GM19043 (cell line): Measurements from ENCODE around the gene SIRT7.
A peak's percentile ranks its signal among the peaks of the same experiment; 100 is the strongest.
"Not testable (repeated sequence)": the region's sequence is repeated elsewhere in the genome, so short reads cannot be mapped to it uniquely, and the experiment has no call there.

Experiments used
- ATAC-seq: cut with Tn5 transposase; IDR thresholded peaks from one replicate; pipeline ENCODE4 v1.9.1; 2021; ENCODE audit warnings: low read depth; ENCODE audit not compliant: unreplicated experiment

Gene SIRT7

DNA sequence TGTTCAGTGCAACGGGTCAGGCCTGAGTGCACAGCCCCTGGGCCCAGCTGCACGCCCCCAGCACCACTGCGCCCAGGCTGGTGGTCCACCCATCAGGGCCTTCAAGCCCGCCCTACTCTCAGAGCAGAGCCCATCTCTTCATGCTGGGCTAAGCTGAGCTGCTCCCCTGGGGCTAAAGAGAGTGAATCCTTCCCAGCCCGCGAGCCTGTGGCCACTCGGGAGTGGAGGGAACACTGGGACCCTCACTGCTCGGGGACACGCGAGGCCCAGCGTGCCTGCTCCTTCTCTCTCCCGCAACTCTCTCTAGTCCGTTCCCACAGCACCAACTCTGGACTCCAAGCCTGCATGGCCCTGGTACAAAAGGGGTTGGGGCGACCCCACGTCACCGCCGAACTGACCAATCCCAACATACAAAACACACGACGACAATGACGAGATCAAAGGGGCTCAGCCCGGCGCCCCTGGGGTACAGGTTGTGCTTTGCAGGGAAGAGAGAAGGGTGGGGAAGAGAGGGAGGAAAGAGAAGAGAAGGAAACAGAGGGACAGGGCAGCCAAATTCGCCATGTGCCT is 4.1 kb upstream of the SIRT7 start:
- ATAC-seq, result no peak

DNA sequence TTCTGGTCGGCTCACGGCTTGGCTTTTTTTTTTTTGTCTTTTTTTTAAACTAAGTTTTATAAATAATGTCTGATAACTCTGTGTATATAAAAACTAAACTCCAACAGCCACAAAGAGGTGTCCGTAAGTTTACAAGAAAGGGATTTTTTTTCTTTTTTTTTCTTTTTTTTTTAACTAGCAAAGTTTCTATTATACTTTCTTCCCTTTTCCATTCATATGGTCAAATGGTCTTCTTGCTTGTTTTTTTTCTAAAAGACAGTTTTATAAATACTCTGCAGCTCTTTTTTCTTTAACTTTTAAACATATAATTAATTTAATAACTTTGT is 3.5 kb upstream of the SIRT7 start:
- no peak for ATAC-seq

DNA sequence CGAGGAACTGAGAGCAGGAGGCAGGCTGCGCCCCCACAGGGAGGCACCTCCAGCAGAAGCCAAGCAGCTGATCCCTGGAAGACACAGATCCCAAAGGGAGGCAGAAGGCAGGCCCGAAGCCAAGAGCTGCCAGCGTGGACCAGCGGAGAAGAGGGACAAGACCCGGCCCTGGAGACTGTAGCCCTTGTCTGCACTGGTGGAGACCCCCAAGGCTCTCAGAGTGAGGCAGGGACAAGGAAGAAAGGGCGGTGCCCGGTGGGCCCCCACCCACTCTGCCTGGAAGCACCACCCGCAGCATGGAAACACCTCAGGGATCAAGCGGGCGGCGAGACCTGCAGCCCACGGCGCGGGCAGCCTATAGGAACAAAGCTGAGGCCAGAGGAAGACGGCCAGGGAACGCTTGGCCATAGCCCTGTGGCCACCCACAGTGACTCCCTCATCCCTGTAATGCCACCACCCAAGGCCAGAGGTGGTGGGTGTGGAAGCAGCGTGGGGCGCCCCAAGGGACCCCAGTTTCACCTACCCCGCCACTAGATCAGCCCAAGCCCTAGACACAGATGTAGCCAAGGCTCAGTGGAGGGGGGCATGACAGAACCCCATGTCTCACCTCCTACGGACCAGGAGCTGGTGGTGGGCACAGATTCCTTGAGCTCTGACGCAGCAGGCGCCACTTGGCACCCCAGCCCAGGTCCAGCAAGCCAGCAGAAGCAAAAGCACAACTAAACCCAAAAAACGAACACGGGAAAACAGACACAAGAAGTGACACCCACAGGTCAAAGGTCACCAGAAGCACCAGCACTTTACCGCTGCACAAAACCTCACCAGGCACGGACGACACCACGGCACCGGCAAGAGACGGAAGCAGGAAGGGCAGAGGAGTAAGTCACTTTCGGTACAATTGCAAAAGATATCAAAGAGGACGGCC is 2.9 kb upstream of the SIRT7 start:
- ATAC-seq, result no peak

DNA sequence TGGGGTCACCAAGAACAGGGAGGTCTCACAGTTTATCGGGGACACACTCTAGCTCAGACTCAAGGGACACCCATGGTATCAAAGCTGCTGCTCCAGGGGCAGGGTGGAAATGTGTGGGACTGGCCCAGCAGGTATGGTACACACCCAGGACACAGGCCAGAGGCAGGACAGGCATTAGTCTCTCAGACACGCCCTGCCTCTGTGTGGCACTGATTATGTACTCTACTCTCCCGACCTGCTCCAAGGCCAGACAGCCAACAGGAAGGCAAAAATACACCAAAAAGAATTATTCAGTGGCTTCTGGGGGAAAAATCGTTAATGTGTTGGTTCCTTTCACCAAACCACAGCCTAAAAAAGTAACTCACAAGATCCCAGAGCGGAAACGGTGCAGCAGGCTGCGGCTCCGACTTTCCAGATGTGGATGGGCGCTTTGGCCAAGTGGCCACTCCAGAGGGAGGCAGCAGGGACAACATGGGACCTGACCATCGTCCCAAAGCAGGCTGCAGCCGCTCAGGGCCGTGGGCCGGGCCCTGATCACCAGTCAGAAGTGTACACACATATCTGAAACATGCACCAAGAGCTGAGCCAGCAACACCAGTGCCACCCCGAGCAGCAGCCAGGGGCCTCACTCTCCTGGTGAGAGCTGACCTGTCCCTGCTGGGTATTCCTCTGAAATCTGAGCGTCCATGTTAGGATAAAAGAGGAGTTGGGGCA is 1.0 kb upstream of the SIRT7 start:
- ATAC-seq, result no peak

DNA sequence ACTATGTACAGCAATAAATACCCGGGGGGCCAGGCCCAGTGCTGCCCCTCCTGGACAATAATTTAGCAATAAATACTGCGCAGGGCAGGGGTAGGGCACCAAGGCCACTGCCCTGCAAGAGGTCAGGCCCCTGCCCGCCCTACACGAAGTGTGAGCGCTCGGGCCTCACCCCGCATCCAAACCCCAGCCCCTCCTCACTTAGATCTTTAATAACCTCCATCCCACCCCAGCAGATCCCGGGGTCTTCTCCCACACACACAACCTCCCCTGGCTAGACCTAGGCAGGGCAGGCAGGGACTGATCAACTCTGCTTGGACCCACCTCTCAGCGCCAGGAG is 325 bp upstream of the SIRT7 start:
- not testable (repeated sequence) for ATAC-seq

DNA sequence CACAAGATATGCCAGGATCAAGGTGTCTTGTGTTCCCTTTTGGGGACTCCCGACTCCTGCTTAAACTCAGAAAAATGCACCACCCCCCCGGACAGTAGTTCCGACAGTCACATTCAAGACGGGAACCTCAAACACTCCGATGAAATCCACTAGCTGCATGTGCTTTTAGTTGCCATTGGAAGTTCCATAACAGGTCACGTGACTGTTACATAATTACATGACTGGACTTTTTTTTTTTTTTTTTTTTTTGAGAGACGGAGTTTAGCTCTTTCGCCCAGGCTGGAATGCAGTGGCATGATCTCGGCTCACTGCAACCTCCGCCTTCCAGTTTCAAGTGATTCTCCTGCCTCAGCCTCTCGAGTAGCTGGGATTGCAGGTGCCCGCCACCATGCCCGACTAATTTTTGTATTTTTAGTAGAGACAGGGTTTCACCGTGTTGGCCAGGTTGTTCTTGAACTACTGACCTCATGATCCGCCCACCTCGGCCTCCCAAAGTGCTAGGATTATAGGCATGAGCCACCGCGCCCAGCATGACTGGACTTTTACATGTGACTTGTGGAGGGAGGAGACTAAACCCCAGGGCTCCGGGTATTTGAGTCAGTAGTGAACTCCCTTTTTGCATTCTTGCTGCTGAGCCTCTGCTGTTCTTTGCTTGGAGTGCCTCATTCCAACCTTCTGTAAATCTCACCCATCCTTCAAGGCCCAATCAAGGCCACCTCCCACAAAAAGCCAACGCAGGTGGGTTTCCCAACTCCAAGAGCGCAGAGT is 1.6 kb downstream of the SIRT7 start:
- ATAC-seq, result no peak

DNA sequence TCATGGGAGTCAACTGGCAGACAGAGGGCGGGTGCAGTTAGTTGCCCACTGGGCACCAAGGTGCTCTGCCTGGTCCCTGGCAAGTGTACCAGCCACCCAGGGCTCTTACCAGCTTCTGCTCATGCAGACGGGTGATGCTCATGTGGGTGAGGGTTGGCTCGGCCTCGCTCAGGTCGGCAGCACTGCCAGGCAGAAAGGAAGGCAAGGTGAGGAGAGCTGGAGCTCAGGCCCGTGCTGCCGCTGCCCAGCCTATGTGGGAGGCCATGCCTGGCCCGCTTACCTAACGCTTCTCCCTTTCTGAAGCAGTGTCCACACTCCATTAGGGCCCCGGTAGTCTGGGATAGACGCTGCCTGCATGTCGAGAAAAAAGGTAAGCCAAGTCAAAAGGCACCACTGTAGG is 2.6 kb downstream of the SIRT7 start:
- ATAC-seq, result no peak

DNA sequence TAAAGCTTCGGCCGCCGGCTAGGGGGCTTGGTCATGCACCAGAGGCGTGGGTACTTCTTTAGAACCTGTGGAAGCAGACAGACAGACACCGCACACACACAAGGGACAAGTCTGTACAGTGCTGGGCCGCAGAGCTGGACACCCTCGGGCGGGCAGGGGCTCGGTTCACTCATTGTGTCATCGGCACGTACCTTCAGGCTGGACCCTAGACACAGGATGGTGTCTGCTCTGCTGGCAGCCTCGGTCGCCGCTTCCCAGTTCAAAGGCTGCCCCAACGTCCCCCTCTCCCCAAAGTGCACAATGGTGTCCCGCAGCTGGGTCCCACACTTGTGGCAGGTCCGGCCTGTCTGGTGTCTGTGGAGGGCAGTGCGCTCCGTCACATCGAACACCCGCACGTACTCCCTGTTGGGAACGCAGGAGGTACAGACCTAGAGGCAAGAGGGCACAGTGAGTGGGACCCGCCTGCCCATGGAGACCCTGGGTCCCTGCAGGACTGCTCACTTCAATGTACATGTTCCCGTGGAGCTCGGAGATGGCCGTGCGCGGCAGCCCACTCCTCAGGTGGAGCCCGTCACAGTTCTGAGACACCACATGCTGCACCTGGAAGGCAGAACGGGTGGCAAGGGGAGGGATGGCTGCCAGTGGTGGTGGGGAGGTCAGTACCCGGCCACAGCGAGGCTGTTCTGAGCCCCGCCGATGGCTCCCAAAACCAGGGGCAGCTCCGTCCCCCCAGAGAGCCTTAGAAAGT is 3.7 kb downstream of the SIRT7 start:
- no peak for ATAC-seq

DNA sequence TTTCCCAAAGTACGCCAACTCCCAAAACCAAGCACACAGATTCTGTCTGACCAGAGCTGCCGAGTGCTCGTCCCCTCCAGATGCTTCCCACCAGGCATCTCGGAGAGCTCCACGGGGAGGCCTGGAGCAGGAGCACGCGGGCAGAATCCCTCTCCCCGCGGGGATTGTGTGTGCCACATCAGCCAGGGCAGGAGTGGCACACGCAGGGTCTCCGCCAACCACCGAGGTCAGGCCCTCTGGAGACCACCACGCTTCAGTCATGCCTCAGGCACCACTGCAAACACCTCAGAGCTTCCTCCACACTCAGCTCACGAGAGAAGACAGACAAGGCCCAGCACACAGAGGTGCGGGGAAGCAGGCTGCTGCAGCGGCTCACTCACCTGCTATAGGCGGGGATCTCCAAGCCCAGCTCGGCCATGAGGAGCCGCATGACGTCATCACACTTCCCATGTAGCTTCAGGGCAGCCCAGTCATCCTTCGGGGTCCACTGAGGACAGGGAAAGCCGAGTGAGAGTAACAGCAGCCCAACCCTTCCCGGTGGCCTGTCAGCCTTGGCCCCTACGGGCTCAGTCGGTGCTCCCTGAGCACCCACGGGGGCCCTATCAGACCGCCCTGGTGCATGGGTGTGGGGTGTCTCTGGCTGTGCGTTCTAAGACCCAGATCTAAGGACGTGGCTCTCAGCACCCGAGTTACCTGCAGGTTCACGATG is 4.4 kb downstream of the SIRT7 start:
- no peak for ATAC-seq

DNA sequence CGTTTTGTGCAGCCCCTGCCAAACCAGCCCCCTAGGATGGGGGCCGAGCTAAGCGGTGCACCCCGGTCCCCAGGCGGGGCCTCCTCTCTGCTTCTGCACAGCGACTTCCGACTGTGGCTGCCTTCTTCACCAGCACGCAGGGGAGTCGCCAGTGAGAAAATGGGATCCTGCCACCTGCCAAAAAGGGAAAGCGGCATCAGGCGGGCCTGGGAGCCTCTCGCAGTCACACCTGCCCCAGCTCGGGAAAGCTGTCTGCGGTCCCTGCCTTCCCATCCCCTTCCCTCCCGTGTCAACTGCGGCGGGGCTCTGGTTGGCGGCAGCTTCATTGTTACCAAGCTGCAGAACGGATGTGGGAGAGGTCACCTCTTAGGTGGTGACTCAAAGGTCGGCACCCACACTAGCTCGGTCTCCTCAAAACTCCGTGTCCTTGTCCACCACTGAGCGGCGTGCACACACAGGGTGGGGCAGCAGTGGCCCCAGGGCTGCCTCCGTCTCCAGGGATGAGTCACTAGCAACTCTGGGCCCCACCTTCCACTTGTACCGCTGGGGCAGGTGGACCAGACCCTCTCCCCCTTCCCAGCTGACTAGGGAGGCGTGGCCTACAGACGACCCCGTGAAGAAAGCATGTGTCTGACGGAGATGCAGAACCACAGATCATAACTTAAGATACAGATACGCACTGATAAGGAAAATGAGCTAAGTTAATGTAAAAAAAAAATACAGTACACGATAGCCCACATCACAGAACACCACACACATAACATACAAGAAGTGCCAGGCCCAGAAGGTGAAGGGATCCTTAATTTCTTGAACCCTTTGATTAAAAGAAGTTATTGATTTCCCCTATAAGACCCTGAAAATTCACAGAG is 5.3 kb downstream of the SIRT7 start:
- no peak for ATAC-seq

DNA sequence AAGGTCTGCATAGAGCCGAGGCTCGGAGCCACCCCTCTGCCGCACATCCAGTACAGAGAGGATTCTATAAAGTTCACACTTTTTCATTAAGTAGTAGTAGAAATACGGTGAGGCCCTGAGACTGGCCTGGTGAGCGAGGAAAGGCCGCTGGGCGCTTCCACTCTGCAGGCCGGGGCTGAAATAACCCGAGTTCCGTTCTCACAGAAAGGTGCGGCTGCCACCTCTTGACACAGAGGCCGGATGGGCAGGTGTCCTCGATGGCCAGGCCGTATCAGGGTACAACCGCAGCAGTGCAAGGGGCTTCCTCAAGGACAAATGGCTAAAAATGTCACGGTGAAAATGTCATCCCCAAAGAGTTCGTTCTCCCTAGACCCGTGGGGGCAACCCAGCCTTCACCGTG is 6.0 kb downstream of the SIRT7 start:
- no peak for ATAC-seq

DNA sequence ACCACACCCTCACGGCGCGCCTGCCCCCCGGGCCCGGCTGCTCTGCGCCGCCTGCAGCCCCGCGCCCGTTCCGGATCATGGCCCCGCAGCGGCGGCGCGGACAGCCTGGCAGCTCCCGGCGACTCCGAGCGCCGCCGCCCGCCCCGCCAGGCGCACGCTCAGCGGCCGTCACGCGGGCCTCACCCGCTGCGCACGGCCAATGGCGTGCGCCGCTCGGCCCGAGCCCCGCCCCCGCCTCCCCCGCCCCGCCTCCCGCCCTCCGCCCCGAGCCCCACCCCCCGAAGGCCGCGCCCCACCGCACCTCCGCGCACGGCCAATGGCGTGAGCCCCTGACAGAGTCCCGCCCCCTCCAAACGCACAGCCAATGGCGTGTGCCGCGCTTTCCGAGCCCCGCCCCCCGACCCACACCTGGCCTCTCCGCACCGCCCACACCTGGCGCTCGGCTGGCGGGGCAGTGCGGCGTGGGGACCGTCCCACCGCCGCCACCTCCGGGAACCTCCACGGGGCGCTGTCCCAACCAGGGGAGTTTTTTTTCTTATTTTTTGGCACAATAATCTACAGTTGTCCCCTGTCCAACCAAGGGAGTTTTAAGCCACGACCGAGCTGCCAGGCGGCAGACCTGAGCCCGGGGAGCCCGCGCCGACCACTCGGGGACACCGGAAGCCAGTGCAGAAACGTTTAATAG is 6.6 kb downstream of the SIRT7 start, which contains the start of gene PCYT2:
Gene PCYT2, minus strand, starts transcription at position 123 of the 685 bp plus-strand sequence. Its CDS starts 44 bp downstream, at position 79.
- peak; percentile 65 for ATAC-seq

DNA sequence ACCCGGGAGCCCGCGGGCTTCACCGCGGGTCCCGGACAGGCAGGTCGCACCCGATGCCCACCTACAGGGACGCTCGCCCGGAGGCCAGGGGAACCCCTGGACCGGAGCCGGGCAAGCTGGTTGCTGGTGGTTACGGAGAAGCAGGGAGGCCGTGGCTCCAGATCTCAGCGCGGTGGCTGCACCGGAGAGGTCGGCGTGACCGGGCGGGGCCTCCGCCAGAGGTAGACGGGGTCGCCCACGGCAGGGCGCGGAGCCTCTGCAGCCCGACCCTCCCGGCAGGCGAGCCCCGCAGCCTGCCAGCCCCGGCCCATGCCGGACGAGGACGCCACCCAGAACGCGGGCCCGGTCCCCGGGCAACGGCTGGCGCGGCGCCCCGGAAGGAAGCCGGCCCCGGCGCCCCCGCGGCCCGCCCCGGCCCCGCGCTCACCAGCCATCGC is 7.1 kb downstream of the SIRT7 start:
- ATAC-seq, result peak; percentile 16

DNA sequence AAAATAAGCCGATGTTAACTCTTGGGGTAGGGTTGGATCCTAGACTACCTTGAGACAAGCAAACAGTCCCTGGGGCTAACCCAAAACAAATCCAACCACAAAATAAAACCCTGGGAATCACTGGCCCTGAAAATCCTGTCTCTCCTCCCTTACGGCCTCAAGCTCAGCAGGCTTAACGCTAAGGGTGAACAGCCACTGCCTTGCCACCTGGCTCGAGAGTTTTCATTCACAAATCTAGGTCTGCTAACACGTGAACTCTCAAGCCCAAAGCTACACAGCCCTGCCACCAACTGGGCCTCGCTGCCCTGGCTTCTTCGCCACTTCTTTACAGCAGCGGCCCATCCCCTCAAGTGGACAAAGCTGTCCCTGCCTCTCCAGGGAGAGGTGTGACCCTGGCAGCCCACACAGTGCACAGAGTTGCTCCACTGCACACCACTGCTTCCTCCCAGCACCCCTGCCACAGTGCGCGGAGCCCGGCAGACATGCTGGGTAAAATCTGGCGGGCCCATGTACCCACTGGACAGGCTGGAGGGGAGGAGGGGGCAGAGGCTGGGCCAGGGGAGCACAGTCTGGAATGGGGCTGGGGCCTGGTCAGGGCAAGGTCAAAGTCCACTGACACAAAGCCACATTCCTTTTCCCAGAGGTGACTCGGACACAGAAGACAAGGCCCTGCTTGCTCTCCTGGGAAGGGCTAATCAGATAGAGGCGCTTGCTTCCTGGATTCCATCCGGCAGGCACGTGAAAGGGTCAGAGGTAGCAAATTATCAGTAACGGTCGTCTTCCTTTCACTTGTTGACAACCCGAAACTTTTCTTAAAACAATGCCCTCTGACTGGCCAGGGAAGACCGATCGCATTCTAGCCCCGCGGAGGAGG is 7.8 kb downstream of the SIRT7 start:
- no peak for ATAC-seq

DNA sequence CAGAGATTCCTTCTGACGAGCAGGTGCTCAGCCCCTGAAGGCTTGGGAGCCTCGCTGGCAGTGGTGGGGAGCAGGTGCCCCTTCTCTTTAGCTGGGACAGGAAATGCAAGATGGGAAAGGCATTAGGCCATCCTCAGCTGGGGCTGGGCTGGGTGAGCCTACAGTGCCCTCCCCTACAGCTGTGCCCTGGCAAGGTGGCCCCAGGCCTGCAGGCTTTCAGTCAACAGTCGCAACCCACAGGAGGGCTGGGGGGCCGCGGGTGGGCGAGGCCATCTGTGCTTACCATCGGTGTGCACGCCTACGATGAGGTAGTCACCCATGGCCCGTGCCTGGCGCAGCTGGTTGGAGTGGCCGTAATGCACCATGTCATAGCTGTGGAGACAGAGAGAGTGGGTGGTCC is 8.7 kb downstream of the SIRT7 start:
- no peak for ATAC-seq

DNA sequence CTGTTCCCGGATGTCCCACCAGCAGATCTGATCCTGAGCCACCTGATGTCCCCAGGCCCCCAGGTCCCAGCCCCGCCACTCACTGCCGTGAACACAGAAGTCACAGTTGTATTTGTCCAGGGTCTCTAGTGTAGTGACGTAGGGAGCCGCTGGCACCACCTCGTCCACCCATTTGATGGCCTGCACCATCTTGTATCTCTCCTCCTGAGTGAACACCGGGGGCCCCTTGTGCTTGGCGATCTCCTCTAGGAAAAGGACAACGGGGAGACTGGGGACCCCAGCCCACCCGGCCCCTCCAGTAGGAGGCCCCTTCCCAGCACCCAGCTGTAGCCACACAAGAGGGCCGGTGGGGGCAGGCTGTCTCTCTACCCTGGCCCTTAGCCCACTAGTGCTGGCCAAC is 9.2 kb downstream of the SIRT7 start:
- ATAC-seq, result no peak
